Measurements from ENCODE around the gene STK32C.
"Not testable (repeated sequence)": the region's sequence is repeated elsewhere in the genome, so short reads cannot be mapped to it uniquely, and the experiment has no call there.

STK32C gene

GRCh38 chr10:132216441-132216840 is 91.3 kb downstream of the STK32C start:
- DNase-seq (ENCODE audit: low read depth in 4 of 4, low spot score in 1 of 4), result not testable (repeated sequence)

DNA sequence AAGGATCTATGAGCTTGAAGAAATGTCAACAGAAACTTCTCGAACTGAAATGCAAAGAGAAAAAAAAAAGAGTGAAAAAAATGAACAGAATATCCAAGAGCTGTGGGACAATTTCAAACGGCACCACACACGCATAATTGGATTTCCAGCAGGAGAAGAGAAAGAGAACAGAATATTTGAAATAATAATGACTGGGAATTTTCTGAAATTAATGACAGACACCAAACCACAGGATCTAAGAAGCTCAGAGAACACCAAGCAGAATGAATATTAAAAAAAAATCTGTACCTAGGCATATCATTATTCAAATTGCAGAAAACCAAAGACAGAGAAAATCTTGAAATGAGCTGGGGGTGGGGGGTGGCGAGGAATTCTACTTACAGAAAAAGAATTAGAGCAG is 93.8 kb downstream of the STK32C start:
- DNase-seq (ENCODE audit: low read depth in 4 of 4, low spot score in 1 of 4), result no peak

DNA sequence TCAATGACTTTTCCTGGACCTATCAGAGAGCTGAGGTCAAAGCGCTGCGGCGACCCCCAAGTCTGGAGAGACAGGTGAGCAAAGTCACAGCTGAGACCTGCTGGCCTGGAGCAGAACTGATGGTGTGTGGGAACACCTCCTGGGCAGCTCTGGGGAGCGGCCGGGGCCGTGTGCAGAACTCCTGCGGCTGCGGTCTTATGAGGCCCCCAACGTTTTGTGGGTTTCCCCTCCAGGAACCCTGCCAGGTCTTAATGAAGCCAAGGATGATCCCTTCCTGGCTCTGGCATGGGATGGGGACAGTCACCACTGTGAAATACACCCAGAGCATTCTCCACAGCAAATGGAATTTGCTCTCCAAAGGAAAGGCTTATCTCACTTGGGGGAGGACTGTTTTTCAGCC is 94.9 kb downstream of the STK32C start:
- DNase-seq (ENCODE audit: low read depth in 4 of 4, low spot score in 1 of 4), result no peak

- no peak for DNase-seq (ENCODE audit: low read depth in 4 of 4, low spot score in 1 of 4)
Measured at GRCh38 chr10:132211246-132211645, 96.5 kb downstream of the STK32C start.

DNA sequence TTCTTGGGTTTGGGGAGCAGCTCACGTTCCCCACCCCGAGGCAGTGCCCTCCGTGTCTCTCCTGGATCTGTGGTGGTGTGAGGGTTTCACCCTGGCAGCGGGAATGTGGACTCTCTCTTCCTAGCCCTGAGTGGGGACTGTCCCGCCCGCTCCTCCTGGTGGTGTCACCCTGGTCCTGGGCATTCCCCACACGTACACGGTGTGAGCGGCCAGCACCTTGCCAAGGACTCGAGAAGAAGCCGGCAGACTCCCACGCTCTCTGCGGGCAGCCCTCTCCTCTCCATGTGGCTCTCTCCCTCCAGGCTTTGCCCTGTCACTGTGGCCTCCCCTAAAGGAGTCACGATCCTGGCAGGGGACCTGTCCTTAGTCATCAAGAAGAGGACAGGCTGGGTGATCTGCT is 97.0 kb downstream of the STK32C start:
- no peak for DNase-seq (ENCODE audit: low read depth in 4 of 4, low spot score in 1 of 4)

DNA sequence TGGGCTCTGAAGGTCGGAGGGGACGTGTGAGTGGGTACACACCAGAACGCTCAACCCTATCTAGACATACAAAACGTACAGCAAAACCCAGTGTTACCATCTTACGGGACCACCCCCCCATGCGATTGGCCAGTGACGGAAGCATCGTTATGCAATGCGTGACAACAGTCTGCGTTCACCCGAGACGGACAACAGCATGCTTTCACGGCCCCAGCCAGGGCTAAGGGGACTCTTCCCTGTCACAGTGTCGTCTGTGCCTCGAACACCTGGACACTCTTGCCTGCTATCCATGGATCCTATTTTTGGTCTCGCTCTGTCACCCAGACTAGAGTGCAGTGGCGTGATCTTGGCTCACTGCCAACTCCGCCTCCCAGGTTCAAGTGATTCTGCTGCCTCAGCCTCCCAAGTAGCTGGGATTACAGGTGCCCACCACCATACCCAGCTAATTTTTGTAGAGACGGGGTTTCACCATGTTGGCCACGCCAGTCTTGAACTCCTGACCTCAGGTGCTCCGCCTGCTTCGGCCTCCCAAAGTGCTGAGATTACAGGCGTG is 97.7 kb downstream of the STK32C start:
- DNase-seq (ENCODE audit: low read depth in 4 of 4, low spot score in 1 of 4), result no peak

DNA sequence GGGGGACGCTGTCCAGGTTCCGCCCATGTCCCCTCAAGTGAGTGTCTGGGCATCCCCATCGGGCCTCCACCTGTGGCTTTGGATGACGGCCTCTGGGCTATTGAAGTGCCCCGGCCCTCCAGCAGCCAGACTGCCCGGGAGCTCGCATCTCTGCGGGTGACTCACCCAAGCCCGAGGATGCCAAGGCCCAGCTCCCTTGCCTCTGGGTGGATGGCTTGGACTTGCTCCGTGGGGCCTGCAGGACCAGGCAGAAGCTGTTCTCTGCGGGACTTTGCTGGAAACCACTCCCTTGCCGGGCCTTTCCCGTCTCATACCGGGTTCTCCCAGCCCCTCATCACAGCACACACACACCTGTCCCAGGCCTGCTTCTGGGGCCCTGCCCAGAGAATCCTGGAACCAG is 98.6 kb downstream of the STK32C start:
- DNase-seq (ENCODE audit: low read depth in 4 of 4, low spot score in 1 of 4), result no peak

DNA sequence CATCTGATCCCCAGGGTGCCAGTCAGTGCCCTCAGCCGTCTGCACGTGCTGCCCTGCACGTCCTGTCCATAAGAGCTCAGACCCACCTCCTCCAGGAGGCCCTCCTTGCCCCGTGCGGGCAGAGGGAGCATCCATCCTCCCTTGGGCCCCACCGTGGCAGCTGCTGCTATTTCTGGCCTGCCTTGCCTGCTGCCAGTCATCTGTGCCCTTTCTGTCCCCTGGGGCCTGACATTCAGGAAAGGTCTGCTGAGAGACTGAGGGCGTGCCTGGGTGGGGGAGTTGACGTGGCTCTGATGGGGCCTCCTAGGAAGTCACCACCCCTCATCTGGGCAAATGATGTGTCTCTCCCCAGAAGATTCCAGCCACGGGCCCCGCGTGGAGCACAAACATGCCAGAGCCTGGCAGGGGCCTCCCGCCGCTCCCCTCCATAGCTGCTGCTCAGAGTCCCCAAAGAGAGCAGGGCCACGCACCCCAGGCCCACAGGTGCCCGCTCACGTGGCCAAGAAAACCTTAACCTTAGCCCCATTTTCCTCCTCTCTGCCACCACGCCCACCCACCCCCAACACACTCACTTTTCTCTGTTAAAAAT is 99.2 kb downstream of the STK32C start:
- no peak for DNase-seq (ENCODE audit: low read depth in 4 of 4, low spot score in 1 of 4)

DNA sequence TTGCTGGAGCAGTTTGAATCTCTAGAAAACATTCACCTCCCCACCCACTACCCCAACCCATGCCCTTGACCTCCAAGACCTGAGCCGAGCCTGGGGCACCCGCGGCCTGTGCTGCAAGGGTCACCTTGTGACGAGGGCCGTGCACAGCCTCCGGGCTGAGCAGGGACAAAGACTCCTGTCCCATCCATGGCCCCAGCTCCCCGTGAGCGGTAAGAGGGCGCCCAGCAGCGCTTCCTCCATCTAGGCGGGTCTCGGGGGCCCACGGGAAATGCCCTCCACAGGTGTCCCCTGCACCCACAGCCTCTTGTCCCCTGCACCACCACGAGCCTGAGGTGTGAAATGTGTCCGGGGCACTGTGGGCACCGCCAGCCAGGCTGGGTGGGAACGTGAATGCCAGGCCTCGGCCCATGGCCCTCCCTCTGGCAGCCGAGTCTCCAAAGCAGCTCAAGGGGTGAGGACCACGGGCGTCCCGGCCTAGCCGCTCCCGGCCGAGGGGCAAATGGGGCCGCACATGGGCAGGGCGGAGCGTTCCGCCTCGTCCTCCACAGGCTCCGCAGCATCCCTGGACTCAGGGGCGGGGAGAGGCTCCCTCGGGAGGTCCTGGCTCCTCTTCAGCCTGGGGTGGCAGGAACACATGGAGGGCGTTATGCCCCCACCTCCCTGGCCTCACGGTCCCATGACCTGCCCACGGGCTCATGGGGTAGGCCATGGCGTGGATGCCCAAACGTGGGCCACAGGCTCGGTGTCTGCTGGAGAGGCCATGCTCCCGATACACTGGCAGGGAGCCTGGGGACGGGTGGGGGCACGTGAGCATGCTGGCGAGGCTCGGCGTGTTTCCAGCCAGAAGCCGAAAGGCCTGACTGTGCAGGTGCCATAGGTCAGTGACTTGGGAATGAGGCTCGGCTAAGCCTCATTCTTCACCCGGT is 100.0 kb downstream of the STK32C start:
- DNase-seq (ENCODE audit: low read depth in 4 of 4, low spot score in 1 of 4), result no peak

GRCh38 chr10:132206806-132207535 is 100.8 kb downstream of the STK32C start:
- DNase-seq (ENCODE audit: low read depth in 4 of 4, low spot score in 1 of 4), result no peak

DNA sequence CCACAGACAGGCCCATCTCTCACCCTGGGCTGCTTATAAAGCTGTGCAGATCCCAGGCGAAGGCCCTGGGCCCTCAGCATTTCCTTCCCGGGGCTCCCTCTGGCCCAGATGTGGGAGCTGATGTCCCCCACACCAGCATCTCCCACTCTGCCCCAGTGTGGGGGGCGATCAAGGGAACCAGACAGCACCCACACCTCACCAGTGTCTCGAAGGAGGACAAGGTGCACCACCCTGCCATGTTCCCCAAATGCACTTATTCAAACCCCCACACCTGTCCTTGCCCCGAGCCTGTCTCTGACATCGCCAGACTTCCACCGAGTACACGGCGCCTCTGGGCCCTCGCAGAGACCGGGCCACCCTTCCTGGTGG is 101.4 kb downstream of the STK32C start:
- no peak for DNase-seq (ENCODE audit: low read depth in 4 of 4, low spot score in 1 of 4)

GRCh38 chr10:132205650-132206376 is 101.9 kb downstream of the STK32C start:
- no peak for DNase-seq (ENCODE audit: low read depth in 4 of 4, low spot score in 1 of 4)

DNA sequence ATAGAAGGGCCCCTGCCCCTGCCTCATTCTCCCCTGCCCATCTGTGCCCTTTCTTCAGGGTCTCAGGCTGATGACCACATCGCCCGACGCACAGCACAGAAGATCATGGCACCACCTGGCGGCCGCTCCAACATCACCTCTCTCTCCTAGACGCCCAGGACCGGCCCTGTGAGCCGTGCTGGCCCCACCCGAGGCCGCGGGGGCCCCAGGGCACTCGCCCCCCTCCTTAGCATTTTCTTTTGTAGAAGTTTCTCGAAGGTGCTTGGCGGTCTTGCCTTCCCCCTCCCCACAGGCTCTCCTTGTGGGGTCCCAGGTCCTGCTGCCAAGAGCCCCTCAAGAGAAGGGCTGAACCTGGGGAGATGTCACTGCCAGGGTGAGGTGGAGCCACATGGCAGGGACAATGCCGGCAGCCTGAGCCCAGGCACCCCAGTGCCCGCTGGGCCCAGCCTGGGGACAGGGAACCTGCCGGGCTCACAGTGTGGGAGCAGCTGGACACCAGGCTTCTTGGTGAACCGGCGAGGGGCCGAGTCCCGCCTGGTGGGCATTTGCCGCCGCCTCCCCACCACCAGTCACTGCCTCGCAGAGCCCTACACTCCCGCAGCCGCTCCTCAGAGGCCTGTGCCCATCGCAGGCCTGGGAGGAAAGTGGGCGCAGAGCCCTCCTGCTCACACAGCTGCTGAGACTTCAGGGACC is 102.8 kb downstream of the STK32C start:
- DNase-seq (ENCODE audit: low read depth in 4 of 4, low spot score in 1 of 4), result no peak

DNA sequence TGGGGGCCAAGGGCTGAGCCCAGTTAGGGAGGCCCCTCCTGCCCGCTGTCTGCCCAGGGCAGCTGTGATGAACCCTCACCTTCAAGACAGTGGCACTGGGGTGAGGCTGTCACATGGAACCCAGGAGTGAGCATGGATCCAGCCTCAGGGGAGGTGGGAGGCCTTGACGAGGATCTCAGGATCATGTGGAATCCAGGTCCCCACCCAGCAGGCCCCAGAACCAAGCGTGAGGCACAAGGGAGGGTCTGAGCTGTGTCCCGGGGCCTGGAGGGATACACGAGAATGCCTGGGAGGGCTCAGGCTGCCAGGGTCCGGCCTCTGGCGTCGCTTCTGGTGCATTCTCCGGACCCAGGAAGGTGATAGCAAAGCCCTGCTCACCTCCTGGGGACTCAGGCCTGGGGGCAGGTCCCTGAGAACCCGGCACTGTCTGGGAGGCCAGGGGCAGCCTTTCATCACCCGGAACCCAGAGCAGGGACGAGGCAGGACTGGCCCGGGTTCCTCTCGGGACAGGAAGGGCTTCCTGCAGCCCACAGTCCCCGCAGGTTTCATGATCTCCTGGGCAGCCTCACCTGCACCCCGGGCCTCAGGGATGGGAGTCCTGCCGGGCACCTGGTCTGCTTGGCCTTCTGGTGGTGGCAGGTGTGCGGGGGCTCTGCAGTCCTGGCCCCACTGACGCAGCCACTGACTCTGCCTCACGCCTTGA is 103.5 kb downstream of the STK32C start:
- DNase-seq (ENCODE audit: low read depth in 4 of 4, low spot score in 1 of 4), result no peak

DNA sequence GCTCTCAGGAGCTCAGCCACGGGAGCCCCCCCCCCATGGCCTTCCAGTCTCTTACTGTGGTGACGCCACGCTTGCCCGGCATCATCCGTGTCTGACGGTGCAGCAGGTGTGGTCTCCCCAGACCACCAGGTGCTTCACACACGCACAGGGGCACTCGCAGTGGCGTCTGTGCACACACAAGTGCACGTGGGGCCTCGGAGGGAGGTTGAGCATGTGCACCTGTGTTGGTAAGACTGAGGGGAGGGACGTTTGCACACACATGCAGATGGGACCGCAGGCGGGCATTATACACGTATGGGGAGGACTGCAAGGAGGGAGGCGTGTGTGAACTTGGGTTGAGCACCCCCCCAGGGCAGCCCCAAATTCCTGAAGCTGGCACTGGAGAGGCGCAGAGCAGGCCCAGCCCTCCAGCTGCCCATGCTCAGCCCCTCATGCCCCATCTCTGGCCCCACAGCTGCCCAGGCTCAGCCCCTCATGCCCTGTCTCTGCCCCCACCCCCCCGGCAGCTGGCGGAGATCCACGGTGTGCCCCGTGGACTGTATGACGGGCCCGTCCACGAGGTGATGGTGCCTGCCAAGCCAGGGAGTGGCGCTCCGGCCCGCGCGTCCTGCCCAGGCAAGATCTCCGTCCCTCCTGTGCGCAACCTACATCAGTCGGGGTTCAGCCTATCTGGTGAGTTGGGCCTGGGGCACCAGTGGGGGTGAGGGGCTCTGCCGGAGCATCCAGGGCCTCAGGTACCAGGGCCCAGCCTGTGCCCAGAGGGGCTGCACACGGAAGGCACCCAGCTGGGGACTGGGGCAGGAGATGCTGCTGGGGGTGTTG is 104.3 kb downstream of the STK32C start:
- DNase-seq (ENCODE audit: low read depth in 4 of 4, low spot score in 1 of 4), result no peak

- DNase-seq (ENCODE audit: low read depth in 4 of 4, low spot score in 1 of 4), result no peak
Measured at GRCh38 chr10:132202070-132202970, 105.4 kb downstream of the STK32C start.

GRCh38 chr10:132201111-132201969 is 106.4 kb downstream of the STK32C start:
- DNase-seq (ENCODE audit: low read depth in 4 of 4, low spot score in 1 of 4), result no peak

All from stimulated activated CD4-positive, alpha-beta T cell treated with anti-CD3 and anti-CD28 coated beads, Interleukin-1b, Interleukin-23, amount 100 ng/mL, for 24 hours (primary cell).